Mucosa of rectum (tissue), 2 donors: ENCODE data around the gene SEMA4D.
A peak's percentile ranks its signal among the peaks of the same experiment; 100 is the strongest.
"Not testable (repeated sequence)": the region's sequence is repeated elsewhere in the genome, so short reads cannot be mapped to it uniquely, and the experiment has no call there.

Experiments used
- H3K27ac ChIP-seq, 2 donors: one replicate each; pipeline ENCODE4 v1.7.0; 2013; ENCODE audit warnings: inconsistent platforms in 2 of 2, low read depth in 2 of 2, low read length in 2 of 2
- H3K27me3 ChIP-seq, 2 donors: one replicate each; pipeline ENCODE4 v1.7.0; 2013; ENCODE audit warnings: low read length in 2 of 2; ENCODE audit not compliant: control insufficient read depth in 2 of 2, insufficient read depth in 2 of 2
- H3K36me3 ChIP-seq, 2 donors: one replicate each; pipeline ENCODE4 v1.7.0; 2013; ENCODE audit warnings: low read length in 2 of 2; ENCODE audit not compliant: control insufficient read depth in 2 of 2, insufficient read depth in 2 of 2
- H3K4me1 ChIP-seq, 2 donors: one replicate each; pipeline ENCODE4 v1.7.0; 2013; ENCODE audit warnings: low read length in 2 of 2, mild to moderate bottlenecking in 1 of 2; ENCODE audit not compliant: control insufficient read depth in 2 of 2, insufficient read depth in 2 of 2
- H3K4me3 ChIP-seq, 2 donors: one replicate each; pipeline ENCODE4 v1.7.0; 2013; ENCODE audit warnings: low read length in 2 of 2
- H3K9ac ChIP-seq, 2 donors: one replicate each; pipeline ENCODE4 v1.7.0; 2013; ENCODE audit warnings: low read length in 2 of 2, low read depth in 1 of 2, mild to moderate bottlenecking in 1 of 2
- H3K9me3 ChIP-seq, 2 donors: one replicate each; pipeline ENCODE4 v1.7.0; 2013; ENCODE audit warnings: low read length in 2 of 2; ENCODE audit not compliant: control insufficient read depth in 2 of 2
- donor health status: healthy.
- donor health status: Normal muscosa, but diverticular disease.

SEMA4D gene

GRCh38 chr9:89482901-89483361 is 15.0 kb downstream of the SEMA4D start:
- H3K27me3 ChIP-seq = no peaks in the 10 kb centered on the region
- peaks cover 6 to 21% of the 10 kb centered on the region in 2 donors for H3K4me1 ChIP-seq
- H3K4me3 ChIP-seq = no peak overlapping the region
- H3K27ac ChIP-seq = no peak overlapping the region
- peaks cover 0 to 3% of the 10 kb centered on the region in 2 donors for H3K9me3 ChIP-seq
- H3K9ac ChIP-seq = no peak overlapping the region
- H3K36me3 ChIP-seq = peaks cover 0 to 3% of the 10 kb centered on the region in 2 donors

GRCh38 chr9:89482056-89482851 is 15.7 kb downstream of the SEMA4D start:
- H3K27me3 ChIP-seq = no peaks in the 10 kb centered on the region
- H3K9ac ChIP-seq = no peak overlapping the region
- H3K36me3 ChIP-seq = peaks cover 0 to 3% of the 10 kb centered on the region in 2 donors
- H3K9me3 ChIP-seq = peaks cover 0 to 3% of the 10 kb centered on the region in 2 donors
- no peak overlapping the region for H3K4me3 ChIP-seq
- H3K4me1 ChIP-seq = peaks cover 11 to 24% of the 10 kb centered on the region in 2 donors
- H3K27ac ChIP-seq = peak overlapping the region in 1 of 2 donors; percentile 38

GRCh38 chr9:89481538-89481915 is 16.4 kb downstream of the SEMA4D start:
- Histone ChIP-seq H3K9me3 (peaks cover 0 to 3% of the 10 kb centered on the region in 2 donors), H3K9ac (no peak overlapping the region), H3K4me1 (peaks cover 15 to 24% of the 10 kb centered on the region in 2 donors), H3K4me3 (no peak overlapping the region), H3K27ac (peak overlapping the region in 1 of 2 donors; percentile 38), H3K36me3 (peaks cover 0 to 3% of the 10 kb centered on the region in 2 donors), H3K27me3 (no peaks in the 10 kb centered on the region)

GRCh38 chr9:89480825-89481537 is 16.9 kb downstream of the SEMA4D start:
- peaks cover 0 to 3% of the 10 kb centered on the region in 2 donors for H3K9me3 ChIP-seq
- H3K36me3 ChIP-seq = peaks cover 0 to 3% of the 10 kb centered on the region in 2 donors
- H3K27ac ChIP-seq = peak overlapping the region in 1 of 2 donors; percentile 38
- H3K4me1 ChIP-seq = peaks cover 15 to 24% of the 10 kb centered on the region in 2 donors
- H3K27me3 ChIP-seq = no peaks in the 10 kb centered on the region
- no peak overlapping the region for H3K4me3 ChIP-seq
- H3K9ac ChIP-seq = no peak overlapping the region

- H3K36me3 ChIP-seq, H3K27ac ChIP-seq, H3K9me3 ChIP-seq, H3K4me3 ChIP-seq, H3K9ac ChIP-seq, H3K27me3 ChIP-seq: not testable (repeated sequence)
- H3K4me1 ChIP-seq = peaks cover 15 to 24% of the 10 kb centered on the region in 2 donors
Observed at GRCh38 chr9:89480372-89480771, 17.5 kb downstream of the SEMA4D start.

- not testable (repeated sequence) for H3K9me3 ChIP-seq, H3K4me3 ChIP-seq, H3K27me3 ChIP-seq, H3K27ac ChIP-seq, H3K9ac ChIP-seq, H3K36me3 ChIP-seq
- H3K4me1 ChIP-seq = peaks cover 17 to 31% of the 10 kb centered on the region in 2 donors
Observed at GRCh38 chr9:89479669-89480011, 18.3 kb downstream of the SEMA4D start.

GRCh38 chr9:89478821-89479668 is 18.9 kb downstream of the SEMA4D start:
- Histone ChIP-seq H3K9ac (no peak overlapping the region), H3K36me3 (peaks cover 0 to 3% of the 10 kb centered on the region in 2 donors), H3K9me3 (peaks cover 0 to 3% of the 10 kb centered on the region in 2 donors), H3K4me1 (peaks cover 16 to 27% of the 10 kb centered on the region in 2 donors), H3K27ac (peak overlapping the region in 1 of 2 donors; percentile 32), H3K4me3 (no peak overlapping the region), H3K27me3 (no peaks in the 10 kb centered on the region)

- peaks cover 0 to 3% of the 10 kb centered on the region in 2 donors for H3K36me3 ChIP-seq
- peaks cover 11 to 29% of the 10 kb centered on the region in 2 donors for H3K4me1 ChIP-seq
- H3K9me3 ChIP-seq = peaks cover 0 to 3% of the 10 kb centered on the region in 2 donors
- H3K27me3 ChIP-seq = no peaks in the 10 kb centered on the region
- H3K9ac ChIP-seq = peak overlapping the region in 1 of 2 donors; percentile 24
- peak overlapping the region in 1 of 2 donors; percentile 26 for H3K4me3 ChIP-seq
- H3K27ac ChIP-seq = peak overlapping the region; percentile 3 to 56
Observed at GRCh38 chr9:89477811-89478630, 19.9 kb downstream of the SEMA4D start.

GRCh38 chr9:89477384-89477783 is 20.5 kb downstream of the SEMA4D start:
- Histone ChIP-seq H3K9me3 (peaks cover 0 to 3% of the 10 kb centered on the region in 2 donors), H3K4me3 (peak overlapping the region in 1 of 2 donors; percentile 37), H3K27ac (peak overlapping the region; percentile 3 to 56), H3K36me3 (peaks cover 0 to 3% of the 10 kb centered on the region in 2 donors), H3K4me1 (peaks cover 11 to 26% of the 10 kb centered on the region in 2 donors), H3K9ac (no peak overlapping the region), H3K27me3 (no peaks in the 10 kb centered on the region)
